Posterior cingulate gyrus (tissue), 11 donors: Measurements from ENCODE around the gene ACD.
A peak's percentile ranks its signal among the peaks of the same experiment; 100 is the strongest.
"Not testable (repeated sequence)": the region's sequence is repeated elsewhere in the genome, so short reads cannot be mapped to it uniquely, and the experiment has no call there.

Experiments used
- DNase-seq, 10 donors: peaks; one replicate each; pipeline versions ENCODE4 v3.0.0 to v3.0.0-alpha.2; 2020 to 2021; ENCODE audit warnings: mixed read lengths in 3 of 10
- intact Hi-C: fragments of 100-400 bp; cut with DNase I; formaldehyde crosslinking; loops from one replicate; pipeline ENCODE4 v1.15.1; 2023

The ACD gene

DNA sequence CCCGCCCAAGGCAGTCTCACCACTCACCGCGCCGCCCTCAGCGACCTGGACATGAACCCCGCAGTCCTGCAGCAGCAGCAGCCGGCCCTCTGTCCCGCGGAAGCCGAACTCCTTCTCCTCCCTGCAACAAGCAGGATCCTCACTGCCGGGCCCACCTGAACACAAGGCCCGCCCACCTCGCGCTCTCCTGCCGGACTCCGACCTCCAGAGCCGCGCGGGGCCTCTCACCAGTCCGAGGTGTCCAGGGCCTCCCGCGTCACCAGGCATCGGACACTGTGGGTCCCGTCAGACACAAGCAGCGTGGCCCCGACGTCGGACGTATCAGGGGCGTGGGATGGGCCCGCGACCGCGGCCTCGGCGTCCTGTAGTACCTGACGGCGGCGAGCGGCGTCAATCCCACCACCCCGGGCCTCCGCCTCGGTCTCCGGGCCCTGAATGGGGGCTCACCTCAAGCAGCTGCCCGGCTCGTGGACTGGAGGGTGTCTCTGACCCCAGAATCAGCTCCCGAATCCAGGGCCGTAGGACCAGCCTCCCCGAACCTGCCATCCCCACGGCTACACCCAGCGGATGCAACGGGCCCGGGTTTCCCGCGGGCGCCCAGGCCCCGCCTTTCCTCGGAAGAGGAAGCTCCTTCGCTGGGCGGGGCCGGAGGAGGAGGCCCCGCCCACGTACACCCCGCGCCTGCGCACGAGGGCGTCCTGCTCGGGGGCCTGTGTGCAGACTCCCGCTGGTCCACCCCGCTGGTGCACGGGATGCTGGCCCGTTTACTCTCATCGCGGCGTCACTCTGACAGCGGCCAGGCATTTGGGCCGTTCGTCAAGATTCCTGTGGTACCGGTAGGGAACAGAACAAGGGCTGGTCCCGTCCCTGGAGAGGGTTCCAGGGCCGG, at the start of gene ACD:
TSS of gene ACD (minus strand) at position 586 of the 889 bp plus-strand sequence. CDS start at position 546, 40 bp downstream.
- intact Hi-C loops: loop anchor here (1.0 to 10.0 kb wide), 2 partner anchors 98 to 185 kb away; partner anchors contain the start of genes CENPT, CTCF, NUTF2 and THAP11
- DNase-seq: peak; percentile 85 to 99 (median 92)

GRCh38 chr16:67709050-67709449, 49.0 kb upstream of the ACD start:
- no peak for DNase-seq
- intact Hi-C loops: no loop called here

GRCh38 chr16:67708368-67708771, 48.3 kb upstream of the ACD start:
- intact Hi-C loops: no loop called here
- no peak for DNase-seq

- DNase-seq: peak in 1 of 10 donors; percentile 48
- intact Hi-C loops: no loop called here
Observed at GRCh38 chr16:67707790-67708189, 47.7 kb upstream of the ACD start.

- intact Hi-C loops: no loop called here
- no peak for DNase-seq
Observed at GRCh38 chr16:67707210-67707609, 47.1 kb upstream of the ACD start.

DNA sequence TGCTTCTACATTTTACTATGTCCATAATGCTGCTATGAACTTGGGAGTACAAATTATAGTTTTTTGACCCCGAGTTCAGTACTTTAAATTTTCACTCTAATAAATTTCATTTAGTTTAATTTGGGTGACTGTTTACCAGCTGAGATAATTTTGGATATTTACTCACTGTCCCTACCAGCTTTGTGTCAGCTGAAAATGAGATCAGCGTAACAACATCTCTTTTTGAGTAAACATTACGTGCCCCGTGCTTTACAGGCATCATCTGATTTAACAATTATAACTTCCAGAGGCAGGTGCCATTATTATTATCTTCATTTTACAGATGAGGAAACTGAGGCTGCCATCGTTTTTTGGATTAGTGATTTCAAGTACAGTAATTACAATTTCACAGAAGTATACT, 44.0 kb upstream of the ACD start:
- no peak for DNase-seq
- intact Hi-C loops: no loop called here

DNA sequence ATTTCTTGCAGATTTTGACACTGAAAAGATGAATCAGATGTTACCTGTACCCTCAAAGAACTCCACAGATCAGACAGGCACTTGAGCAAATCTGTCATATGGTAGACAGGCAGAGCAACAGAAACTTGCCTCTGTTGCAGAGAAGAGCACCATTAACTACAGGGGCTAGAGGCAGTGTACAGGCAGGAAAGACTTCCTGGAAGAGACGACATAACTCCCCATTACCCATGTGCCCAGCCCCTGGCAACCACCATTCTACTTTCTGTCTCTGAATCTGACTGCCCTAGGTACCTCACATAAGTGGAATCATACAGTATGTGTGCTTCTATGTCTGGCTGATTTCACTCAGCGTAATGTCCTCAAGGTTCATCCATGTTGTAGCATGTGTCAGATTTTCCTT, 43.6 kb upstream of the ACD start:
- intact Hi-C loops: no loop called here
- no peak for DNase-seq

- intact Hi-C loops: no loop called here
- DNase-seq: no peak
Observed at GRCh38 chr16:67702130-67702529, 42.1 kb upstream of the ACD start.

- intact Hi-C loops: no loop called here
- DNase-seq: no peak
Observed at GRCh38 chr16:67701420-67701819, 41.4 kb upstream of the ACD start.

GRCh38 chr16:67699265-67699664, 39.2 kb upstream of the ACD start:
- DNase-seq: peak in 1 of 10 donors; percentile 56
- intact Hi-C loops: no loop called here

DNA sequence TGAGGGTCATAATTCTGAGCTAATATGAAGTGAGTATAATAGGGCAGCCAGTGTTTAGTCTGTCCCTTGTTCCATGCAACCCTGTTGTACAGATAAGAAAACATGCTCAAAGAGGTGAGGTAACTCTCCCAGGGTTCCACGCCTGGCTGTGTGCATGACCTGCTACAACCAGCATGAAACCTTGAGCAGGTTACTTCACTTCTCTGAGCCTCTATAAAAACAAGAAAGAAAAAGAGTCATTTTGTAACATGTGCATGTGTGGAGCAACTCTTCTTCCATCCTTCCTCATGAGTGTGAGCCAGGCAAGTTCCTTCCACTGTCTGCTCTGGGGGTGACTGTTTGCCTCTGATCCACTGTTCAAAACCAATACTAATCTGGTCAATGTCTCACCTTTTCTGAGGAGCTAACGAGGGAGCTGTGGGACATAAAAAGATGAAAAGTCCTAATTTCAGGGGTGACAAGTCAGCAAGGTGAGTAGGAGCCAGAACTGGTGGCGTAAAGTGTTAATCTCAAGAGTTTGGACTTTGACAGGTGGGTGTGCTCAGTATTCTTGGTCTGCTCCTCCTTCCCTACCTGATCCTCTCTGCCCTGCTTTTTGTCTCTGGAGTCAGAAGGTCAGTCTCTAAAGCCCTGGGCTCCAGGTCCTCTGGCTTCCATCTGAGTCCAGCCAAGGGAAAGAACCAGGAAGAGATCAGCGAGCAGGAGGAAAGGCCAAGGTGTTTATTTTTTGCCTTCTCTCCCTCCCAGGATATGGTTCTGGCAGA, 37.5 kb upstream of the ACD start:
- intact Hi-C loops: no loop called here
- DNase-seq: peak in 1 of 10 donors; percentile 7

GRCh38 chr16:67694611-67695010, 34.6 kb upstream of the ACD start:
- intact Hi-C loops: no loop called here
- no peak for DNase-seq

DNA sequence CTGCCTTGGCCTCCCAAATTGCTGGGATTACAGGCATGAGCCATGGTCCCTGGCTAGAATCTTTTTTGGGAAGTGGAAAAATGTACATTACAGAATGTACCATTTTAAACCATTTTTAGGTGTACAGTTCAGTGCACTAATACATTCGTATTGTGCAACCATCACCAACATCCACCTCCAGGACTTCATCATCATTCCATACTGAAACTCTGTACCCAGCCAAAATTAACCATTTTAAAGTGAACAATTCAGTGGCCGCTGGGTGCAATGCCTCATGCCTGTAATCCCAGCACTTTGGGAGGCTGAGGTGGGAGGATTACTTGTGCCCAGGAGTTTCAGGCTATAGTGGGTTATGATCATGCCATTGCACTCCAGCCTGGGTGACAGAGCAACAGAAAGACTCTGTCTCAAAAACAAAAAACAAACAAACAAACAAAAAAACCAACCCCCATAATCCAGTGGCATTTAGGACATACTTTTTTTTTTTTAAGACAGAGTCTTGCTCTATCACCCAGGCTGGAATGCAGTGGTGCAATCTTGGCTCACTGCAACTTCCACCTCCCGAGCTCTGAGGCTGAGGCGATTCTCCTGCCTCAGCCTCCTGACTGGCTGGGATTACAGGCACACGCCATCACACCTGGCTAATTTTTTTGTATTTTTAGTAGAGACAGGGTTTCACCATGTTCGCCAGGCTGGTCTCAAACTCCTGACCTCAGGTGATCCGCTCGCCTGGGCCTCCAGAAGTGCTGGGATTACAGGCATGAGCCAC, 33.6 kb upstream of the ACD start:
- DNase-seq: peak in 1 of 10 donors; percentile 12
- intact Hi-C loops: not testable (repeated sequence)

GRCh38 chr16:67685388-67686112, 25.5 kb upstream of the ACD start:
- DNase-seq: peak in 3 of 10 donors; percentile 39 to 78 (median 57)
- intact Hi-C loops: no loop called here

DNA sequence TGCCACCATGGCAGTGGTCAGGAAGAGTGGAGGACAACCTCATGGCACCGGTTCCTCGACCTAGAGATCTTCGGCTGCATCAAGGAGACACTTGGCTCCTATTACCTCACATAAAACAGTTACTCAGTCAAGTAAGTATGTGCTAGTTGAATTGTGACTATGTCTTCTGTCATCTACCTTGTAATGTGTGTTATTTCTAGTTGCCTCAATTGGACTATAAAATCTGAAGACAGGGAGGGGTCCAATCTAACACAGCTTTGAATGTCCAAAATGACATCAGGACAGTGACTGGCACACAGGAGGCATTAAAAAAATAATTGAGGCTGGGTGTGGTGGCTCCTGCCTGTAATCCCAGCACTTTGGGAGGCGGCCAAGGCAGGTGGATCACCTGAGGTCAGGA, 23.7 kb upstream of the ACD start:
- intact Hi-C loops: no loop called here
- peak in 3 of 10 donors; percentile 9 to 44 (median 10) for DNase-seq

GRCh38 chr16:67679935-67680897, 20.2 kb upstream of the ACD start:
- intact Hi-C loops: loop anchor here (10.0 kb wide), 2 partner anchors 125 to 245 kb away; partner anchors contain the start of genes RANBP10 and TSNAXIP1
- DNase-seq: peak in 3 of 10 donors; percentile 10 to 57 (median 29)

- intact Hi-C loops: loop anchor here (10.0 kb wide), 2 partner anchors 126 to 246 kb away; partner anchors contain the start of genes RANBP10 and TSNAXIP1
Observed at GRCh38 chr16:67678354-67679023, 18.4 kb upstream of the ACD start.

DNA sequence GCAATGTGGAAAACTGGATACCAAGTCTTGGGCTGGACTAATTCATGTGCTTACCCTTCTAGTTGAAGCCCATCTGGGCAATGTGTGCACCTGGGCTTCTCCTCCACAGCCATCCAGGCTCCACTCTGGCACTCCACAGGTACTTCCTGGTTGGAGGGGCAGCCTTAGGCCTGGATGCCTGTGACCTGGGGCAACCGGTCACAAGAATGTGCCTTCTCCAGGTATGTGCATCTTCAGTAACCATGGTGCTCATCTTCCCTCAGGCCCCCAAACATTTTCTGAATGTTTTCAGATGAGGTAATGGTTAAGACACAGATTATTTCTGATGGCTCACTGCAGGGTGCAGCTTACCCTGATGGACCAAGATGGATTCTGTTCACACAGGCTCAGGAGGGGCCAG, 17.7 kb upstream of the ACD start:
- intact Hi-C loops: loop anchor here (10.0 kb wide), 2 partner anchors 127 to 247 kb away; partner anchors contain the start of genes RANBP10 and TSNAXIP1
- DNase-seq: peak in 3 of 10 donors; percentile 13 to 40 (median 30)

More at GRCh38 chr16:67678354-67679023, 18.4 kb upstream of the ACD start:
- DNase-seq: peak in 2 of 10 donors; percentile 12 to 14
